Vagina (tissue), 2 donors: ENCODE results near the gene CGB1. TPM values are rescaled to one million over a fixed set of nuclear protein-coding genes. Genes with fewer than 3 reads are reported as not detected.

ENCODE experiments used
- DNase-seq, 2 donors: peaks; one replicate each; pipeline ENCODE4 v3.0.0-alpha.2; 2017; ENCODE audit errors: extremely low spot score in 2 of 2
- H3K27ac ChIP-seq: fragments of 200-600 bp; sonication (generic); one replicate; pipeline ENCODE4 v1.5.1; 2019
- H3K27me3 ChIP-seq: fragments of 200-600 bp; sonication (generic); one replicate; pipeline ENCODE4 v1.5.1; 2019
- H3K36me3 ChIP-seq, 2 donors: fragments of 200-600 bp; sonication (generic); one replicate each; pipeline ENCODE4 v1.5.1; 2017 to 2019
- H3K4me1 ChIP-seq: fragments of 200-600 bp; sonication (generic); one replicate; pipeline ENCODE4 v1.5.1; 2019
- H3K4me3 ChIP-seq, 2 donors: fragments of 200-600 bp; sonication (generic); 1 replicate in 1 of 2; 2 replicates in 1 of 2; pipeline ENCODE4 v1.5.1; 2016 to 2019
- H3K9me3 ChIP-seq: fragments of 200-600 bp; sonication (generic); one replicate; pipeline ENCODE4 v1.5.1; 2019
- CTCF ChIP-seq, 3 experiments: fragments of 450-650 bp in 2 of 3; fragments of 200-600 bp in 1 of 3; sonication (generic) in 1 of 3; IDR thresholded peaks; one replicate each; pipeline ENCODE4 v1.5.1; 2017 to 2019; ENCODE audit warnings: antibody characterized with exemption in 3 of 3, mild to moderate bottlenecking in 2 of 3, moderate library complexity in 2 of 3
- POLR2A ChIP-seq, 2 donors: fragments of 450-650 bp; IDR thresholded peaks; one replicate each; pipeline ENCODE4 v1.6.1; 2017; ENCODE audit warnings: antibody characterized with exemption in 2 of 2, mild to moderate bottlenecking in 2 of 2, moderate library complexity in 2 of 2
- POLR2AphosphoS5 ChIP-seq, 2 donors: sonication (generic); formaldehyde crosslinking; IDR thresholded peaks; one replicate each; pipeline ENCODE4 v1.9.0; 2017; ENCODE audit warnings: antibody characterized with exemption in 2 of 2, mild to moderate bottlenecking in 2 of 2, low read depth in 1 of 2; ENCODE audit not compliant: insufficient read depth in 1 of 2
- intact Hi-C: fragments of 100-400 bp; cut with DNase I; formaldehyde crosslinking; loops from one replicate; pipeline ENCODE4 v1.15.1; 2023
- total RNA-seq: library from RNA; depleted of rRNA; stranded (reverse); fragments of >200 nt; gene quantifications from one replicate; pipeline ENCODE4 v1.2.3, GENCODE V29; 2016

CGB1 gene
- total RNA-seq, 1 donor from 2014 or later: not detected

GRCh38 chr19:48994035-48994386, 42.7 kb downstream of the CGB1 start:
- no peaks in the 10 kb centered on the region for H3K9me3 ChIP-seq
- TF ChIP-seq POLR2A (IDR thresholded peaks at IDR 0.05) (no peak), POLR2AphosphoS5 (IDR thresholded peaks at IDR 0.05; ENCODE audit: insufficient read depth in 1 of 2, low read depth in 1 of 2) (no peak), CTCF (IDR thresholded peaks at IDR 0.05) (no peak)
- peaks cover 0 to 7% of the 10 kb centered on the region in 2 donors for H3K36me3 ChIP-seq
- peaks cover 46% of the 10 kb centered on the region for H3K4me1 ChIP-seq
- no peak for DNase-seq
- H3K27ac ChIP-seq: peak overlapping the region; percentile 99
- H3K27me3 ChIP-seq: no peaks in the 10 kb centered on the region
- H3K4me3 ChIP-seq: peak overlapping the region; percentile 90 to 98
- intact Hi-C loops: loop anchor here (10.0 kb wide), 1 partner anchor 151 kb away; no protein-coding TSS in a partner anchor

DNA sequence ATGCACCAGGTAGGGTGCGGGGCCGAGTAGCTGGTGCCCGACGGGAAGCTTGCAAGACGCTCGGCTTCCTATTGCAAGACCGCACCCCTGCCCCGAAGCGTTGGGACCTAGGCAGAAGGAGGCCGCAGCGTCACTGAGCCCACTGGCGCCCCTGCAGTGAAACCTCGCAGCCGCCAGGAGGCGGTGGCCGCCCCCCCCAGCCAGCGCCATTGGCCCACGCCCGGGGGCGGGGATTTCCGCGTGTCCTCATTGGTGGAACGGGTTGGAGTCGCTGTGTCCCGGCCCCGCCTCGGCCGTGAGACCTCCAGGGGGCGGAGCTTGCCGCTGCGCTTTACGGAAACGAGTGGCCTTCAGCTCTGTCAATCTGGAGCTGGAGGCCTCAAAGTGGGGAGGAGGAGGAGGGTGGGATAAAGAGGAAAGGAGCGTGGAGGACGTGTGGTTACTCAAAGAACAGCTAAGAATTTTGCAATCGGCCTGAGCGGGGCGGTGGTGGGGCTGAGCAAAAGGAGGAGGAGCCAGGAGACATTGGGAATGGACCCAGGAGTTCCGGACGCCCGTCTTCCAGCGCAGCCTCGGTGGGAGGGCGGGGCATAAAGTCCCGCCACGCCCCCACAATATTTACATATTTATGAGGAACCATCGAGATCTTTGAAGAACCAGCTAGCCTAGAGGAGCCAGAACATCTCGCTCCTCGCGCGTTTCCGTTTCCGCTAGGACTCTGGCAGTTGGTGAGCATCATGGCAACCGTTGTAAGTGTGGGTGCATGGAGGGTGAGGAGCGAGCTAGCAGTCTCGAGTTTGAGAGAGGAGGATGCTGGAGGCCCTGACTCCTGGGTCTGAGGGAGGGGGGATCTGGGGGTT, 43.3 kb downstream of the CGB1 start, which contains the start of the genes GYS1 and RUVBL2:
Gene GYS1, minus strand, starts transcription at position 135 of the 860 bp plus-strand sequence. CDS start 197 bp downstream, outside the sequence.
Gene RUVBL2, plus strand, starts transcription at position 713 of the 860 bp plus-strand sequence. Its CDS starts 25 bp downstream, at position 738.
- Histone ChIP-seq H3K9me3 (no peaks in the 10 kb centered on the region), H3K4me3 (peak within 1 kb of the TSS; percentile 90 to 98), H3K27ac (peak within 1 kb of the TSS; percentile 99), H3K36me3 (peaks cover 0 to 13% of the 10 kb centered on the region in 2 donors), H3K4me1 (peaks cover 46% of the 10 kb centered on the region), H3K27me3 (no peaks in the 10 kb centered on the region)
- TF ChIP-seq CTCF (IDR thresholded peaks at IDR 0.05): peak; percentile 86 to 98 (median 86)
- TF ChIP-seq POLR2A (IDR thresholded peaks at IDR 0.05): peak; percentile 72 to 75
- peak; percentile 95 to 98 for TF ChIP-seq POLR2AphosphoS5 (IDR thresholded peaks at IDR 0.05; ENCODE audit: insufficient read depth in 1 of 2, low read depth in 1 of 2)
- intact Hi-C loops: loop anchor here (10.0 kb wide), 1 partner anchor 151 kb away; no protein-coding TSS in a partner anchor
- DNase-seq: peak; percentile 99

GRCh38 chr19:48992581-48993174, 44.0 kb downstream of the CGB1 start:
- TF ChIP-seq POLR2A (IDR thresholded peaks at IDR 0.05) (no peak), CTCF (IDR thresholded peaks at IDR 0.05) (no peak), POLR2AphosphoS5 (IDR thresholded peaks at IDR 0.05; ENCODE audit: insufficient read depth in 1 of 2, low read depth in 1 of 2) (no peak)
- Histone ChIP-seq H3K36me3 (peaks cover 0 to 13% of the 10 kb centered on the region in 2 donors), H3K4me1 (peaks cover 46% of the 10 kb centered on the region), H3K4me3 (peak overlapping the region; percentile 90 to 98), H3K27ac (peak overlapping the region; percentile 99), H3K27me3 (no peaks in the 10 kb centered on the region), H3K9me3 (no peaks in the 10 kb centered on the region)
- DNase-seq: no peak
- intact Hi-C loops: loop anchor here (10.0 kb wide), 1 partner anchor 152 kb away; no protein-coding TSS in a partner anchor

DNA sequence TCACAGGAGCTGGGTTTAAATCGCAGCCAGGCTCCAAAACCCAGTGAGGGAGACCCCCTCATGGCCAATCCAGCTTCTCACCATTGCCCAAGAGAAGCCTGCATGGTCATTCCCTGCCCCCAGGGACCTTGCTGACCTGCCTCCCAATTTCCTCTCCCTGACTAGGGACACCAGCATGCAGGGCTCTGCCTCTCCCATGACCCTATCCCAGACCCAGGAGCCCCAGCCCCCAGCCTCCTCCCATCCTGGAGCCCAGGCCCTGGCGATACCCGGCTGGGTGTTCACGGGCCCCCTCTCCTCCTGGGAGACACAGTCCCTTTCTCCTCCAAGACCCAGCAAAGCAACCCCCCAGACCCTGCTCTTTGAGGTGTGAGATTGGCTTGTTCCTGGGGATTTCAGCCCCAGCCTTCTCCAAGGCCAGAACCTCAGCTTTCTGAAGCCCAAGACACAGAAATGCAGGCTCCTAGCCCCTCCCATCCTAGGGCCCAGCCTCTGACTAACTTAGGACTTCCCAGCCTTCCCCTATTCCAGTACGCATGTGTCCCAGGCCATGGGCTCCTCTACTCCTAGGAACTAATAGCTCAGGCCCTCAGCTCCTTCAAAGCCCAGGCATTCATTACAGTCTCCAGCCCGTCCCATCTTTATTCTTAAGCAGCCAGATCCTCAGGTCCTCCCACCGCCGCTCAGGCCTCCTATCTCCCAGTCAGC, 44.7 kb downstream of the CGB1 start:
- H3K27me3 ChIP-seq: no peaks in the 10 kb centered on the region
- intact Hi-C loops: loop anchor here (10.0 kb wide), 1 partner anchor 153 kb away; no protein-coding TSS in a partner anchor

More for the DNA sequence above, 44.7 kb downstream of the CGB1 start:
- peak overlapping the region; percentile 90 to 98 for H3K4me3 ChIP-seq
- TF ChIP-seq POLR2AphosphoS5 (IDR thresholded peaks at IDR 0.05; ENCODE audit: insufficient read depth in 1 of 2, low read depth in 1 of 2): peak in 1 of 2 donors; percentile 40
- TF ChIP-seq POLR2A (IDR thresholded peaks at IDR 0.05): peak in 1 of 2 donors; percentile 30
- TF ChIP-seq CTCF (IDR thresholded peaks at IDR 0.05): no peak
- DNase-seq: no peak
- peaks cover 0 to 15% of the 10 kb centered on the region in 2 donors for H3K36me3 ChIP-seq
- H3K27ac ChIP-seq: peak overlapping the region; percentile 99
- H3K9me3 ChIP-seq: no peaks in the 10 kb centered on the region
- H3K4me1 ChIP-seq: peaks cover 46% of the 10 kb centered on the region
